Measurements from ENCODE around the gene MOV10L1.
"Not testable (repeated sequence)": the region's sequence is repeated elsewhere in the genome, so short reads cannot be mapped to it uniquely, and the experiment has no call there.

MOV10L1 gene

GRCh38 chr22:50190182-50190940, 100.6 kb downstream of the MOV10L1 start:
- peak; percentile 38 for DNase-seq

- DNase-seq: no peak
These were observed 101.3 kb downstream of the MOV10L1 start for GRCh38 chr22:50190941-50191741.

GRCh38 chr22:50192436-50193204, 102.8 kb downstream of the MOV10L1 start:
- no peak for DNase-seq

GRCh38 chr22:50193621-50194020, 103.8 kb downstream of the MOV10L1 start:
- no peak for DNase-seq

DNA sequence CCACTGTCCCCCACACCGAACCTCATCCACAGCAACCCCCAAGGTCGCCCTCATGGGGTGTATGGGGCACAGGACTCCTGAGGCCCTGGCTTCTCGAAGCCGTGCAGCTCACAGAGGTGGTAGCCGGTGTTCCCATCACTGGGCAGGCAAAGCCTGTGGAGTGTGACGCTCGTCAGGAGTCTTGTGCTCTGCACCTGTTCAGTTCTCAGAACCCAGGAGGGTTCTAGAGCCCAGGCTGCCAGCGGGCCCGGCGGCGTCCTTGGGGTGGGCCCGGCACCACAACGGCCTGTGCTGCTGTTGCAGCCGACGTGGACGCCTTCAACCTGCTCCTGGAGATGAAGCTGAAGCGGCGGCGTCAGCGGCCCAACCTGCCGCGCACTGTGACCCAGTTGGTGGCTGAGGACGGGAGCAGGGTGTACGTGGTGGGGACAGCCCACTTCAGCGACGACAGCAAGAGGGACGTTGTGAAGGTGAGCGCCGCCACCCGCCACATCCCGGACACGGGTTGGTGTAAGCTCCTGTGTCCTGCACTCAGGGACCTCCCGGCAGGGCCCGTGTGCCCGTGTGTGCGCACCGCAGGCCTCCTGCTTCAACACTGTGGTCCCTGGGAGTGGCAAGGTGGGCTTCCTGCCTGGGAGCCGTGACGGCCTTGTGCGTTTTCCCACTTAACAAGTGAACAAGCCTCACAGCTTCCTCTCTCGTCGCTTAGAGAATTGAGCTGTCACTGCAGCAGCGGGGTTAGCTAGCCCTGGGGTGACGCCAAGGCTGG, 104.4 kb downstream of the MOV10L1 start:
- DNase-seq: no peak

DNA sequence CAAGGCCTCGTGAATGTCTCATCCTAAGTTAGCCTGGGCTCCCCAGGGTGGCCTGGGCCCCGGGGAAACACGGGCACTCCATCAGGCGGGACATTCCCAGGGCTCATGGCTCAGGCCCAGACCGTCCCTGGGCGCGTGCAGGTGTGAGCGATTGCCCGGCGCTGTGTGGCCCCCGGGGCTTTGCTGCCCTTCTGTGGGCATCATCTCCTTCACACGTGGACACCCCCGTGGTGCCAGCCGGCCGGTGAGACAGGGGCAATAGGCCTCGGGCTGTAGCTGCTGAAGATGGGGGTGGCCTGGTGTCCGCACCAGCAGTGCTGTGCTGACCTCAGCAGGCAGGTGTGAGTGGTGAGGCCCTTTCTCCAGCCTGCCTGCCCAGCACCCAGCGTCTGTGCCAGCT, 106.5 kb downstream of the MOV10L1 start:
- DNase-seq: no peak

DNA sequence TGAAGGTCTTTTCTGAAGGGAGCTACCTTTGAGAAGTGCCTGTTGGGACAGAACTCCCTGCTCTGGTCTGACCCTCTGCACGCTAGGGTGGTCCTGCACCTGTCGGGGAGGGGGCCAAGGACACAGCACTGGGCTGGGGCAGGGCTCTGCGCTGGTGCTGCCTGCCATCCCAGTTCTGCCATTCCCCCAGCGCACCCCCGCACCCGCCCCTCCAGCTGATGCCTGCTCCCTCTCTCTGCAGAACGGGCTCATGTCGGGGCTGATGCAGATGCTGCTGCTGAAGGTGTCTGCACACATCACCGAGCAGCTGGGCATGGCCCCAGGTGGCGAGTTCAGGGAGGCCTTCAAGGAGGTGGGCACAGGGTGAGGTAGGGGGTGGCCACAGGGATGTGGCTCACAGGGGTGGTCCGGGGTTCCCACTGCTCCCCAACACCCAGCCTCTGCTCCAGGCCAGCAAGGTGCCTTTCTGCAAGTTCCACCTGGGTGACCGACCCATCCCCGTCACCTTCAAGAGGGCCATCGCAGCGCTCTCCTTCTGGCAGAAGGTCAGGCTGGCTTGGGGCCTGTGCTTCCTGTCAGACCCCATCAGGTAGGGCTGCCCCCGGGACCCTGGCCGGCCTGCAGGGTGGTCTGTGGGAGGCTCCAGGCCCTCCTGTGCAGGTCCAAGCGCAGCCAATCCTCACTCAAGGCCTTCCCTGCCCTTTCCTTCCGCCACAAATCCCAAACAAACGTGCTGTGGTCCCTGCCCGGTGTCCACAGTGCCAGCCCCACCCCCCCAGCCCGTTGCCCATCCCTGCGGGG, 107.4 kb downstream of the MOV10L1 start:
- no peak for DNase-seq

DNA sequence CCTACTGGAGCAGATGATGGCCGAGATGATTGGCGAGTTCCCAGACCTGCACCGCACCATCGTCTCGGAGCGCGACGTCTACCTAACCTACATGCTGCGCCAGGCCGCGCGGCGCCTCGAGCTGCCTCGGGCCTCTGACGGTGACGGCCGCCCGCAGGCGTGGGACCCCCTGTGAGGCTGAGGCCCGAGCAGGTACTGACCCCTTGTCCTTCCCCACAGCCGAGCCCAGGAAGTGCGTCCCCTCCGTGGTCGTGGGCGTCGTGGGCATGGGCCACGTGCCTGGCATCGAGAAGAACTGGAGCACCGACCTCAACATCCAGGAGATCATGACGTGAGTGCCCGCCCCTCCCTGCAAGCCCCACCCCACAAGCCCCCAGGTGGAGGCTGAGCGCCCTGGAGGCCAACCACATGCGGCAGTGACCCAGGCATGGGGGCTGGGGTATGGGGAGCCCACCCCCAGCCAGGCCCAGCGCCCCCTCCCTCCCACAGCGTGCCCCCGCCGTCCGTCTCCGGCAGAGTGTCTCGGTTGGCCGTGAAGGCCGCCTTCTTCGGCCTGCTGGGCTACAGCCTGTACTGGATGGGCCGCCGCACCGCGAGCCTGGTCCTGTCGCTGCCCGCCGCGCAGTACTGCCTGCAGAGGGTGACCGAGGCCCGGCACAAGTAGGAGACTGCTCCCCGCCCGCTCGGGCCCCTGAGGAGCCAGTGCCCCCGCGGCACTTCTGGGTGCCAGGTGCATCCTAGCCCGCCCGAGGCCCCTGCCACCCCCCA, 108.2 kb downstream of the MOV10L1 start:
- DNase-seq: no peak

GRCh38 chr22:50198624-50199017, 108.8 kb downstream of the MOV10L1 start:
- DNase-seq: no peak

- DNase-seq: no peak
These were observed 109.5 kb downstream of the MOV10L1 start for GRCh38 chr22:50199251-50199721.

GRCh38 chr22:50199829-50200460, 110.1 kb downstream of the MOV10L1 start:
- no peak for DNase-seq

DNA sequence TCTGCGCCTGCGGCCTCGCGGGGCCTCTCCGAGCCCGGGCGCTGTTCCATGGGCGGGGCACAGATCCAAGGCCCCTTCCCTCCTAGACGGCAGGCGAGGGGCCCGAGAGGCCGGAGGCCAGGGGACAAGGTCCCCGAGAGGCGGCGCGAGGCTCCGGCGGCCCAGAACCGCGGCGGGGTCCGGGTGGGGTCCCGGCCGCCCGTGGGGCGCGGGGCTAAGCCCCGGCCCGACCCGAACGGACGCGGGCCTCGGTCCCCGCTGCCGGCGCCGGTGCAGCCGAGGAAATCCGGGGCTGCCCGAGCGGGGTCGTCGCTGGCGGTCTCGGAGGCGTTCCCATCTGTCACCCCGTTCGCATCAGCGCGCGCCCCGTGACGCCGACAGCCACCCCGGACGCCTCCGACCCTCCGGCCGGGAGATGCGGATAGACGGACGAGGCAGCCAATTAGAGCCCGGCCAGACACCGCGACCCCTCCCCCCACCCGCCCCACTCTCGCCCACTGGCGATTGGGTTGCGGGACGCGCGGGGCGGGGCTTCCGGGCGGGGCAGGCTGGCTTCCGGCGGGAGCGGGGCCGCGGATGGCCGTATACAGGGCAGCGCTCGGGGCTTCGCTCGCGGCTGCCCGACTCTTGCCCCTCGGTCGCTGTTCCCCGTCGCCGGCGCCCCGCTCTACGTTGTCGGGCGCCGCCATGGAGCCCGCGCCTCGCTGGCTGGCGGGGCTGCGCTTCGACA, 110.8 kb downstream of the MOV10L1 start, which contains the start of gene SELENOO:
TSS of gene SELENOO (plus strand) at position 551 of the 730 bp plus-strand sequence. CDS start at position 577, 26 bp downstream.
- peak; percentile 65 for DNase-seq

DNA sequence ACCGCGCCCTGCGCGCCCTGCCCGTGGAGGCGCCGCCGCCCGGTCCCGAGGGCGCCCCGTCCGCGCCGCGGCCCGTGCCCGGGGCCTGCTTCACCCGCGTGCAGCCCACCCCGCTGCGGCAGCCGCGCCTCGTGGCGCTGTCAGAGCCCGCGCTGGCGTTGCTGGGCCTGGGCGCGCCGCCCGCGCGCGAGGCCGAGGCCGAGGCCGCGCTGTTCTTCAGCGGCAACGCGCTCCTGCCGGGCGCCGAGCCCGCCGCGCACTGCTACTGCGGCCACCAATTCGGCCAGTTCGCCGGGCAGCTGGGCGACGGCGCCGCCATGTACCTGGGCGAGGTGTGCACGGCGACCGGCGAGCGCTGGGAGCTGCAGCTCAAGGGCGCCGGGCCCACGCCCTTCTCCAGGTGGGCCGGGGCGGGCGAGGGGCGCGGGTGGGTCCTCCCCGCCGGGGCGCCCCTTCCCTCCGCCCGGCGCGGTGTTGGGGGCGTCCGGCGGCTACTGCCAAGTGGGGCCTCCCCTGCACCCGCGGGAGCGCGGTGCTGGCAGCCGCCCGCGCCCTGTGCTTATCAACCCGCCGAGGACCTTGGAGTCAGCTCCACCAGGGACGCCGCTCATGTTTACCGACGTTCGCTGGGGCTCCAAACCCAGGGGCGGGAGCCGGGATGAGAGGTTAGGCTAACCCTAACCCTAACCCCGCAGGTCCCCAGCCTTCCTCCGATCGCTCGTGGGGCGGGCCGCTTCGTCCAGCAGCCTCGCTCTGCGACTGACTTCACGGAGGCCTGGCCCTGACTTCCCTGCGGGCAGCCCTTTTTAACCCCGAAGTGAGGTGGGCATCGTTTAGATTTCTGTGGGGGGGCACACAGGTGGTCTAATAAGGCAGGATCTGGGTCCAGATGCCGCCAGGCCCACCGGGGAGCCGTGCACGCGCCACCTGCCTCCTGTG, 111.7 kb downstream of the MOV10L1 start:
- no peak for DNase-seq

DNA sequence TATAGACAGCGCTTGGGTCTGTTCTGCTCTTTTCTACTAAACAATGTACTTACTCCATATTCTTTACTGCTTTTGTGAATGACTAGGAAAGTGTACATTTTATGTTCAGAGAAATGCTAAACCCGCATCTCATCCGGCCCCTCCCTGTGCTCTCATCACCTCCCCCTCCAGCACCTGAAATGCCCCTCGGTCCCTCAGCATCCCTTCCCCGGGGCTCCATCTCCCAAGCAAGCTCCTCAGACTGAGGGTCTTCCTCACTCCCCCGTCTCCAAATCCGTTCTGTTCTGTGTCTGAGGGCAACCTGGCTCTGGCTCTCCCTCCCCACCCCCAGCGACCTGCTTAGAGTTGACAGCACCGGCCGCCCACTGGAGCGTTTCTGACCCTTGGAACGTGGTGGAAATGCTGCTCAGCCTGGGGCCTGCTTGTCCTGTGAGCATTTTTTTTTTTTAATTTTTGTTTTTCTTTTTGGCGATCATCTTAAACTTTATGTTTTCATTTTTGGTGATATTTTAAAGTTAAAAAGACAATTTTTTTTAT, 112.4 kb downstream of the MOV10L1 start:
- DNase-seq: no peak

GRCh38 chr22:50203288-50203687, 113.5 kb downstream of the MOV10L1 start:
- no peak for DNase-seq

GRCh38 chr22:50204571-50204970, 114.8 kb downstream of the MOV10L1 start:
- no peak for DNase-seq

GRCh38 chr22:50204998-50205397, 115.2 kb downstream of the MOV10L1 start:
- not testable (repeated sequence) for DNase-seq

Data from NCI-H2029 (cell line).